Measurements from ENCODE around the gene CCR5AS.
"Not testable (repeated sequence)": the region's sequence is repeated elsewhere in the genome, so short reads cannot be mapped to it uniquely, and the experiment has no call there.

The CCR5AS gene

GRCh38 chr3:46430879-46431278, 24.0 kb upstream of the CCR5AS start:
- ATAC-seq; DNase-seq; H3K27me3 ChIP-seq; H3K27ac ChIP-seq; intact Hi-C loops (cut with DNase I); H3K4me3 ChIP-seq: not testable (repeated sequence)
- WGBS, 4 donors: 92 to 100% (median 100%) methylated on average over 1 of the region's 1 CpG
- peaks cover 0 to 14% (median 0%) of the 10 kb centered on the region in 12 donors for H3K4me1 ChIP-seq
- peaks cover 0 to 11% (median 0%) of the 10 kb centered on the region in 9 donors for H3K36me3 ChIP-seq
- peaks cover 0 to 20% (median 4%) of the 10 kb centered on the region in 12 donors for H3K9me3 ChIP-seq

GRCh38 chr3:46429671-46430070, 22.8 kb upstream of the CCR5AS start:
- H3K4me1 ChIP-seq: peaks cover 0 to 14% (median 0%) of the 10 kb centered on the region in 12 donors
- no peak overlapping the region for H3K4me3 ChIP-seq
- no peak for ATAC-seq
- TF ChIP-seq CTCF (IDR thresholded peaks at IDR 0.05) (no peak), POLR2A (IDR thresholded peaks at IDR 0.05) (no peak)
- intact Hi-C loops (cut with DNase I): loop anchor here in 6 of 10 donors (5.0 to 10.0 kb wide), 4 partner anchors 55 to 345 kb away; partner anchors contain the start of gene CCR5 (in 1 of the 6)
- no peaks in the 10 kb centered on the region for H3K27me3 ChIP-seq
- H3K9me3 ChIP-seq: peaks cover 0 to 20% (median 4%) of the 10 kb centered on the region in 12 donors
- WGBS, 4 donors: 74 to 89% (median 83%) methylated on average over 5 of the region's 5 CpGs
- no peak for DNase-seq
- H3K27ac ChIP-seq: no peak overlapping the region
- H3K36me3 ChIP-seq: peaks cover 0 to 9% (median 0%) of the 10 kb centered on the region in 9 donors

GRCh38 chr3:46429250-46429649, 22.4 kb upstream of the CCR5AS start:
- 82 to 89% (median 86%) methylated on average over 5 of the region's 5 CpGs for WGBS, 4 donors
- H3K4me3 ChIP-seq: no peak overlapping the region
- intact Hi-C loops (cut with DNase I): loop anchor here in 6 of 10 donors (5.0 to 10.0 kb wide), 4 partner anchors 54 to 344 kb away; partner anchors contain the start of gene CCR5 (in 1 of the 6)
- no peak for DNase-seq
- H3K9me3 ChIP-seq: peaks cover 0 to 20% (median 4%) of the 10 kb centered on the region in 12 donors
- peaks cover 0 to 14% (median 0%) of the 10 kb centered on the region in 12 donors for H3K4me1 ChIP-seq
- ATAC-seq: no peak
- no peak overlapping the region for H3K27ac ChIP-seq
- no peak for TF ChIP-seq POLR2A (IDR thresholded peaks at IDR 0.05)
- TF ChIP-seq CTCF (IDR thresholded peaks at IDR 0.05): no peak
- H3K27me3 ChIP-seq: no peaks in the 10 kb centered on the region
- H3K36me3 ChIP-seq: peaks cover 0 to 9% (median 0%) of the 10 kb centered on the region in 9 donors

GRCh38 chr3:46427916-46428833, 21.3 kb upstream of the CCR5AS start:
- ATAC-seq (peak; percentile 96 to 99 (median 99)), DNase-seq (peak in 2 of 5 donors; percentile 23 to 47)
- intact Hi-C loops (cut with DNase I): loop anchor here in 6 of 10 donors (5.0 to 10.0 kb wide), 4 partner anchors 53 to 343 kb away; partner anchors contain the start of gene CCR5 (in 1 of the 6)
- Histone ChIP-seq H3K9me3 (peaks cover 0 to 20% (median 4%) of the 10 kb centered on the region in 12 donors), H3K4me1 (peaks cover 0 to 14% (median 0%) of the 10 kb centered on the region in 12 donors), H3K4me3 (no peak overlapping the region), H3K27me3 (no peaks in the 10 kb centered on the region), H3K27ac (peak overlapping the region in 5 of 12 donors; percentile 22 to 67 (median 52)), H3K36me3 (peaks cover 0 to 5% (median 0%) of the 10 kb centered on the region in 9 donors)
- TF ChIP-seq CTCF (IDR thresholded peaks at IDR 0.05) (peak in 5 of 12 donors; percentile 10 to 35 (median 11)), POLR2A (IDR thresholded peaks at IDR 0.05) (no peak)
- 67 to 75% (median 72%) methylated on average over 10 of the region's 10 CpGs for WGBS, 4 donors
